ENCODE results near the gene SEC24C.

Gene SEC24C

GRCh38 chr10:73746721-73747120 is 2.5 kb downstream of the SEC24C start:
- no peak for FAIRE-seq
- DNase-seq (ENCODE audit: insufficient read length, low spot score): no peak
- no peak for TF ChIP-seq CTCF (IDR thresholded peaks at IDR 0.05; ENCODE audit: insufficient read depth, missing control alignments)

DNA sequence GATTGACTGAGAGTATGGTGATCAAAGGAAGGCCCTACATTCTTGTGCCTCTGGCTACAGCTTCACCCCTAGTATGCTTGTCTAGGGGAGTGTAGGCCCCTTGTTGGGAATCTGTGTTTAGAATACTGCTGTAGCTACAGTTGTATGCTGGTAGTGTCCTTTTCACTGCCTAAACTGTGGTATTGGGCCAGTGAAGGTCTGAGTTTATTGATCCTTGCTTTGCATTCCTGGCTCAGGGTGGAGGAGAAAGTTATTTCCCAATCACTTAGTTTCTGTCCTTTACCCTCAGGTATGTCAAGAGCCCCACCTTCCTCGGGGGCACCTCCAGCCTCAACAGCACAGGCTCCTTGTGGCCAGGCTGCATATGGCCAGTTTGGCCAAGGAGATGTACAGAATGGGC is 6.6 kb downstream of the SEC24C start:
- FAIRE-seq (no peak), DNase-seq (ENCODE audit: insufficient read length, low spot score) (no peak)
- no peak for TF ChIP-seq CTCF (IDR thresholded peaks at IDR 0.05; ENCODE audit: insufficient read depth, missing control alignments)

- FAIRE-seq (no peak), DNase-seq (ENCODE audit: insufficient read length, low spot score) (no peak)
- TF ChIP-seq CTCF (IDR thresholded peaks at IDR 0.05; ENCODE audit: insufficient read depth, missing control alignments): no peak
Observed at GRCh38 chr10:73756183-73756582, 12.0 kb downstream of the SEC24C start.

GRCh38 chr10:73758704-73759511 is 14.7 kb downstream of the SEC24C start:
- FAIRE-seq (no peak), DNase-seq (ENCODE audit: insufficient read length, low spot score) (no peak)
- no peak for TF ChIP-seq CTCF (IDR thresholded peaks at IDR 0.05; ENCODE audit: insufficient read depth, missing control alignments)

DNA sequence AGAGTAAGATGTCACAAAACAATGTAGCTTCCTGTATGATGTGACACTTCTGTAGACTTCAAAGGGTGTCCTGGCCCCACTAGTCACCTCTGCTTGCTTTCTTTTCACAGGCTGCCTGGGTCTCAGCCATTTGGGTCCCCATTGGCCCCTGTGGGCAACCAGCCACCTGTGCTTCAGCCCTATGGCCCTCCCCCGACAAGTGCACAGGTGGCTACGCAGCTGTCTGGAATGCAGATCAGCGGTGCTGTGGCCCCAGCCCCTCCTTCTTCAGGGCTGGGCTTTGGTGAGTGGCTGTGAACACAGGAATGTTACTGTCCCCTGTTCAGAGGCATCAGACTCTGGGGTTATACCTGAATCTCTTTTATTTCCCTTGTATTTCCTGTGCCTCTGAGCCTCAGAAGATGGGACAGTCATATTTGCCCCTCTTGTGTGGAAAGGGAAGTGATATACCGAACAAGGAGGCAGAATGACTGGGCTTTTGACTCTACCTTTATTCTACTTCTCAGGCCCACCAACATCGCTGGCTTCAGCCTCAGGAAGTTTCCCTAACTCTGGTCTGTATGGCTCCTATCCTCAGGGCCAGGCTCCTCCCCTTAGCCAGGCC is 15.4 kb downstream of the SEC24C start:
- no peak for TF ChIP-seq CTCF (IDR thresholded peaks at IDR 0.05; ENCODE audit: insufficient read depth, missing control alignments)
- DNase-seq (ENCODE audit: insufficient read length, low spot score) (no peak), FAIRE-seq (no peak)

DNA sequence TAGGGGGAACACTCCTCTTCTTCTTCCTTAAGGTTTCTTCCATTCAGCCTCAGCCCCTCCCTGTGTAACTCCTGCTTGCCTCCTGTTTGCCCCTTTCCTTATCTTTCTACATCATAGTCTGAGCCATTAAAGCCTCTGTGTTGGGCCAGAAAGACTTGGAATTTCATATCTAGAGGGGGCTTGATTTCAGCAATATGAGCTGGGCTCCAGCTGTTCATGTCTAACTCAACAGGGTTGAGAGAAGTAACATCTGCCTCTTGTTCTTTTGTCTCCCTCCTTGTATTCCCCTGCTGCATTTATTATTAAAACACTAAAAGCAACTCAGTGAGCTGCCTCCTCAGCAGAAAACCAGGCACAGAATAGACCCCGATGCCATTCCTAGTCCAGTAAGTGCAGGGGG is 17.6 kb downstream of the SEC24C start:
- FAIRE-seq (no peak), DNase-seq (ENCODE audit: insufficient read length, low spot score) (no peak)
- TF ChIP-seq CTCF (IDR thresholded peaks at IDR 0.05; ENCODE audit: insufficient read depth, missing control alignments): no peak

- no peak for DNase-seq (ENCODE audit: insufficient read length, low spot score)
- FAIRE-seq: no peak
- no peak for TF ChIP-seq CTCF (IDR thresholded peaks at IDR 0.05; ENCODE audit: insufficient read depth, missing control alignments)
Observed at GRCh38 chr10:73762915-73763314, 18.7 kb downstream of the SEC24C start.
